ENCODE measurements around the gene SYT9.

Gene SYT9

GRCh38 chr11:7428196-7428595, 176.5 kb downstream of the SYT9 start:
- no peak for DNase-seq

GRCh38 chr11:7430496-7430895, 178.8 kb downstream of the SYT9 start:
- DNase-seq: no peak

DNA sequence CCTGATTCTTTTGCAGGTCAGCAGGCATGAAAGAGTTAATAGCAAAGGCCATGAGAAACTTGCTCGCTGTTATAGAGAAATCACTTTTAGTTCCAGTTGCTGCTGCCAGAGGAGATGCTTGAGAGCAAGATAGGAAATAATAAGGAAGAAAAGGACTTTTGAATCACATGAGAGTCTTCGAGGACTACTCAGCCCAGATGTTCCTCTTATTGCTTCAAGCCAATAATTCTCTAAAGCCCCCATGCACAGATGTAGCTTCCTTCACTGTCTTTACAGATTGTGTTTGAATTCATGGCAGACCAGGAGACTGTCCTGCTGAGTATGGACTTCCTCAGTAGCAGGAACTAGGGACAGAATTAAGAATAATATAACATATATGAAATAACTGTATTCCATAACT, 183.5 kb downstream of the SYT9 start:
- no peak for DNase-seq

GRCh38 chr11:7436146-7436545, 184.4 kb downstream of the SYT9 start:
- DNase-seq: no peak

GRCh38 chr11:7436657-7437056, 185.0 kb downstream of the SYT9 start:
- DNase-seq: no peak

- DNase-seq: no peak
Measured at GRCh38 chr11:7437696-7438095, 186.0 kb downstream of the SYT9 start.

GRCh38 chr11:7439746-7440320, 188.1 kb downstream of the SYT9 start:
- DNase-seq: no peak

GRCh38 chr11:7442588-7443215, 191.0 kb downstream of the SYT9 start:
- peak; percentile 62 for DNase-seq

DNA sequence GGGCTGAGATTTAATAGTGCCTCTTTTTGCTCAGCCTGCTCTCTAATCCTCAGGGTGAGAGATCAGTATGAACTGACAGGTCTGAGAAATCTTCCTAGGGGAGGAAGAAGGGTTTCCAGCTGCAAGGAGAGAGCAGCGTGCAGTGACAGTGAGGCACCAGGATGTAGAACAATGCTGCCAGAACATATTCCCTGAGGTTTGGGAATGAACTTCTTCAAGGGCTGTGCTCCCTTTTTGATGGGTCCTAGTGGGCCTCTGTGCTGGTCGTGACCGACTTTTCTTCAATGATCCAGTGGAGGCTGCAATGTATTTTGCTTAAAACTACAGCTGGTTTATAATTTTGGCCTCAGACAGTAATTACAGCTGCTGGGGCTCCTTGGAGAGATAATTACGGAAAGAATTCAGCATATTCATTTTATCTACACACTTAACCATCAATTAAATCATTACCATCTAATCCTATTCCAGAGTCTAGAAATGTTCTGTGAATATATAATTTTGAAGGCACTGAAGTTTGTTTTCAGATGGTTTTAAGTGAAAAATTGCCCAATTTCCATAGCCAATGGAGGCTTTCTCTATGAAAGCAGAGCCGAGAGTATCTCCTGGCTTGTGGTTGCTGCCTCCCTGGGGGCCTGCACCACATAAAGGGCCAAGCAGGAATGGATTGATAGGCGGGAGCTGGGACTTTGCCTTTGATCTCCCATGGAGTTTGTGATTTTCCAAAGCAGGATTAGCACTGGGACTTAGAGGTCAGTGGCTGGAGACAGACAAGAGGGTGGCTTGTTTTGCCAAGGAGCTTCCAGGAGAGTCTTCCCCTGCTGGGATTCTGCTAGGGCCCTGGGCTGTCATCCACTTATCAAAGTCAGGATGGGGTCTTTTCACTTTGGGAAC, 192.6 kb downstream of the SYT9 start:
- DNase-seq: no peak

- DNase-seq: no peak
Measured at GRCh38 chr11:7445564-7445963, 193.9 kb downstream of the SYT9 start.

GRCh38 chr11:7448201-7448600, 196.5 kb downstream of the SYT9 start:
- no peak for DNase-seq

DNA sequence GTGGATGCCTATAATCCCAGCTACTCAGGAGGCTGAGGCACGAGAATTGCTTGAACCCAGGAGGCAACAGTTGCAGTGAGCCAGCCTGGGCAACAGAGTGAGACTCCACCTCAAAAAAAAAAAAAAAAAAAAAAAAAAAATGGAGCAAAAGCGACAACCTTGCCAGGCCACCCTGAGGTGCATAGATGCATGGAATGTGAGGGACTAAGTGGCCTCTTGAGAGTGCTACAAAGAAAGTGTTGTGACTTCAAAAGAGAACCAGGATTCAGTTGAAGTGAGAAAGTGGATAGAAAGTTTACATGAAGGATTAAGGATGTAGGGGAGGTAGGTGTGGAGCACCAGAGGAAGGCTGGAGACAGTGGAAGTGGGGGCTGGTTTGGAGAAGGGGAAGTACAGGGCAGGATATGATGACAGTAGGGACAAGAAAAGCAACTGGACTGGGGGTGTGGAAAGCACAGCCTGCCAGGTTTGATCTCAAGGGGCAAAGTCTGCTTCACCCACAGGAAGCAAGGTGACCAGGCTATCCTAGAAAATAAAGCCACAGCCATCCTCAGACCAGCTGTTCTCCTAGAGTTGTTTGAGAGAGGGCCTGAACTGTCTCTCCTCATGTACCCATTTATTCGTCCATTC, 197.6 kb downstream of the SYT9 start:
- no peak for DNase-seq

DNA sequence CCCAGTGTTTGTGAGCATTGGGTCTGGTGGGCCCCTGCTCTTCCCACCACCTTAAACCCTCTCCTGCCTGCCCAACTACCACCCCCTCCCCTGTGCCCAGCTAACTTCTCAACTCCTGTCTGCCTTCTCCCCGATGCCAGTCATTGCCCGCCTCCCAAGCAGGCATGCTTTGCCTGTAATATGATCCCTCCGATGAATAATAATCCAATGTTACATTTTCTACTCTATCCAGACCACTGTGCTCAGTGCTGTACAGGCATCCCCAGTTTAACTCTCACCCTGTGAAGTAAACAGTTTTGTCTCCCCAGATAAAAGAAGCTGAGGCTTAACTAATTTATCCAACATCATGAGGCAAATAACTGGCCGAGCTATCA, 198.1 kb downstream of the SYT9 start:
- no peak for DNase-seq

- no peak for DNase-seq
Measured at GRCh38 chr11:7450836-7451235, 199.1 kb downstream of the SYT9 start.

- DNase-seq: no peak
Measured at GRCh38 chr11:7451520-7451919, 199.8 kb downstream of the SYT9 start.

- DNase-seq: no peak
Measured at GRCh38 chr11:7451952-7452494, 200.3 kb downstream of the SYT9 start.

- no peak for DNase-seq
Measured at GRCh38 chr11:7454854-7455253, 203.2 kb downstream of the SYT9 start.

GRCh38 chr11:7457211-7457610, 205.5 kb downstream of the SYT9 start:
- DNase-seq: no peak

DNA sequence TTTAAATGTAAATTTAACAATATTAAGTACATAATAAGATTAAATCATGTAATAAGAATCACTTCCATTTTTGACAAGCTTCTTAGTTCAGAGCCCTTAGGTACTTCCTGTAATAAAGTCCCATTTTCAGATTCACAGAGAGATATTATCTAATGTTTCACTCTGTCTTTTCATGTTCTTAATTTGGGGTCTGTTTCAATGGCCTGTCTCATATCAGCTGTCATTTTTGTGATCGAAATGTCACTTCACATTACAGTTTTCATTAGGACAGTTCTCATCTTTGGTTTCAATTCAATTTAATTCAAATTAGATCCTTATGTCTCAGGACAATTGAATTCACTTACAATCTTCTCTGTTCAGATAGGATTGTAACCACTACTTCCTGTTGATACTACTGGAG, 211.0 kb downstream of the SYT9 start:
- no peak for DNase-seq

- no peak for DNase-seq
Measured at GRCh38 chr11:7467652-7468051, 215.9 kb downstream of the SYT9 start.

DNA sequence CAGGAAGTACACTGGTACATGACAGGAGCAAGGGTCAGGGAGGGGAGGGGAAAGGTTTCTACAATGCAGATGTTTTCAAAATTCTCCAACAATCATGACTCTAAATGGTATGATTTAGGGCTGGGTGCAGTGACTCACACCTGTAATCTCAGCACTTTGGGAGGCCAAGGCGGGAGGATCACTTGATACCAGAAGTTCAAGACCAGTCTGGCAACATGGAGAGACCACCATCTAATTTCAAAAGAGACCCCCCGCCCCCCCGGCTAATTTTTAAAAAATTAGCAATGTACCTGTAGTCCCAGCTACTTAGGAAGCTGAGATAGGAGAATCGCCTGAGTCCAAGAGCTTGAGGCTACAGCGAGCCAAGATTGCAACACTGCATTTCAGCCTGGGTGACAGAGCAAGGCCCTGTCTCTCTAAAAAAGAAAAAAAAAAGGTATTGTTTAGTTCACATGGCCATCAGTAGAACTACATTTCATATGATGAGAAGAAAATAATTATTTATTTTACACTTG, 217.7 kb downstream of the SYT9 start:
- DNase-seq: no peak

- DNase-seq: no peak
Measured at GRCh38 chr11:7471071-7471470, 219.4 kb downstream of the SYT9 start.

DNA sequence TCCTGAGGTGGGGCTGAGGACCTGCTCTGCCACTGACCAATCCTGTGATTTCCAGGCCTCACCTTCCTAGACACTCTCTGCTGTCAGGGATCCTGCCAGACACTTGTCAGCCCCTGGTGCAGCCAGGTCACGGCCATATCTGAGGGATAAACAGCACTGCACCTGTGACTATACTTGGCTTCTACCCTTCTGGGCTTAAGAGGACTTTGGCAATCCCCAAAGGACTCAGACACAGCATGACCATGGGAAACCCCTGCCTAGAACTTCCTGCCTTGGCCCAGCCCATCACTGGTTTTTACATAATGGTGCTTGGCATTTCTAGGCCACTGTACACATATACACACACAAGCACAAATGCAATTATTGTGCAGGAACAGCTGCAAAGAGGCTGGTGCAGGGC, 222.0 kb downstream of the SYT9 start:
- no peak for DNase-seq
